ENCODE measurements around the gene ZNF41.
A peak's percentile ranks its signal among the peaks of the same experiment; 100 is the strongest.

Gene ZNF41

GRCh38 chrX:47489507-47490275, 6.7 kb upstream of the ZNF41 start:
- no peak overlapping the region for H3K4me3 ChIP-seq (ENCODE audit: low read depth, low read length)
- H3K36me3 ChIP-seq (ENCODE audit: insufficient read depth, low read length), result no peaks in the 10 kb centered on the region
- no peaks in the 10 kb centered on the region for H3K27me3 ChIP-seq (ENCODE audit: insufficient read depth, low read length)
- H3K4me1 ChIP-seq (ENCODE audit: control insufficient read depth, insufficient read depth, low read length, unreplicated experiment), result peaks cover 3% of the 10 kb centered on the region
- no peak overlapping the region for H3K27ac ChIP-seq (ENCODE audit: low read depth, low read length)
- H3K79me2 ChIP-seq (ENCODE audit: control insufficient read depth, insufficient read depth, low read length, unreplicated experiment), result peaks cover 12% of the 10 kb centered on the region
- H2AFZ ChIP-seq (ENCODE audit: low read length, unreplicated experiment), result no peak overlapping the region

GRCh38 chrX:47484885-47485284, 1.9 kb upstream of the ZNF41 start:
- Histone ChIP-seq H3K79me2 (ENCODE audit: control insufficient read depth, insufficient read depth, low read length, unreplicated experiment) (peaks cover 47% of the 10 kb centered on the region), H3K4me3 (ENCODE audit: low read depth, low read length) (peak overlapping the region; percentile 84), H3K27me3 (ENCODE audit: insufficient read depth, low read length) (no peaks in the 10 kb centered on the region), H3K36me3 (ENCODE audit: insufficient read depth, low read length) (no peaks in the 10 kb centered on the region), H3K4me1 (ENCODE audit: control insufficient read depth, insufficient read depth, low read length, unreplicated experiment) (peaks cover 3% of the 10 kb centered on the region), H3K27ac (ENCODE audit: low read depth, low read length) (no peak overlapping the region), H2AFZ (ENCODE audit: low read length, unreplicated experiment) (no peak overlapping the region)

GRCh38 chrX:47483306-47484268, 565 bp upstream of the ZNF41 start:
- peaks cover 48% of the 10 kb centered on the region for H3K79me2 ChIP-seq (ENCODE audit: control insufficient read depth, insufficient read depth, low read length, unreplicated experiment)
- peak overlapping the region; percentile 84 for H3K4me3 ChIP-seq (ENCODE audit: low read depth, low read length)
- peak overlapping the region; percentile 91 for H3K27ac ChIP-seq (ENCODE audit: low read depth, low read length)
- peak overlapping the region; percentile 38 for H2AFZ ChIP-seq (ENCODE audit: low read length, unreplicated experiment)
- H3K4me1 ChIP-seq (ENCODE audit: control insufficient read depth, insufficient read depth, low read length, unreplicated experiment), result peaks cover 3% of the 10 kb centered on the region
- no peaks in the 10 kb centered on the region for H3K36me3 ChIP-seq (ENCODE audit: insufficient read depth, low read length)
- H3K27me3 ChIP-seq (ENCODE audit: insufficient read depth, low read length), result no peaks in the 10 kb centered on the region

GRCh38 chrX:47482065-47482511, 934 bp downstream of the ZNF41 start:
- Histone ChIP-seq H3K4me1 (ENCODE audit: control insufficient read depth, insufficient read depth, low read length, unreplicated experiment) (peaks cover 3% of the 10 kb centered on the region), H3K4me3 (ENCODE audit: low read depth, low read length) (peak overlapping the region; percentile 84), H3K36me3 (ENCODE audit: insufficient read depth, low read length) (no peaks in the 10 kb centered on the region), H2AFZ (ENCODE audit: low read length, unreplicated experiment) (peak overlapping the region; percentile 38), H3K27me3 (ENCODE audit: insufficient read depth, low read length) (no peaks in the 10 kb centered on the region), H3K79me2 (ENCODE audit: control insufficient read depth, insufficient read depth, low read length, unreplicated experiment) (peaks cover 45% of the 10 kb centered on the region), H3K27ac (ENCODE audit: low read depth, low read length) (peak overlapping the region; percentile 91)

GRCh38 chrX:47481160-47481559, 1.9 kb downstream of the ZNF41 start:
- H3K27ac ChIP-seq (ENCODE audit: low read depth, low read length), result no peak overlapping the region
- peak overlapping the region; percentile 84; the same call in 1 of the 2 replicates for H3K4me3 ChIP-seq (ENCODE audit: low read depth, low read length)
- H3K36me3 ChIP-seq (ENCODE audit: insufficient read depth, low read length), result no peaks in the 10 kb centered on the region
- H2AFZ ChIP-seq (ENCODE audit: low read length, unreplicated experiment), result no peak overlapping the region
- no peaks in the 10 kb centered on the region for H3K27me3 ChIP-seq (ENCODE audit: insufficient read depth, low read length)
- H3K4me1 ChIP-seq (ENCODE audit: control insufficient read depth, insufficient read depth, low read length, unreplicated experiment), result peaks cover 3% of the 10 kb centered on the region
- peaks cover 47% of the 10 kb centered on the region for H3K79me2 ChIP-seq (ENCODE audit: control insufficient read depth, insufficient read depth, low read length, unreplicated experiment)

GRCh38 chrX:47480576-47480975, 2.4 kb downstream of the ZNF41 start:
- Histone ChIP-seq H3K4me3 (ENCODE audit: low read depth, low read length) (no peak overlapping the region), H3K27me3 (ENCODE audit: insufficient read depth, low read length) (no peaks in the 10 kb centered on the region), H3K79me2 (ENCODE audit: control insufficient read depth, insufficient read depth, low read length, unreplicated experiment) (peaks cover 46% of the 10 kb centered on the region), H3K4me1 (ENCODE audit: control insufficient read depth, insufficient read depth, low read length, unreplicated experiment) (peaks cover 3% of the 10 kb centered on the region), H3K27ac (ENCODE audit: low read depth, low read length) (no peak overlapping the region), H3K36me3 (ENCODE audit: insufficient read depth, low read length) (no peaks in the 10 kb centered on the region), H2AFZ (ENCODE audit: low read length, unreplicated experiment) (no peak overlapping the region)

- Histone ChIP-seq H3K4me3 (ENCODE audit: low read depth, low read length) (no peak overlapping the region), H3K79me2 (ENCODE audit: control insufficient read depth, insufficient read depth, low read length, unreplicated experiment) (peaks cover 16% of the 10 kb centered on the region), H3K4me1 (ENCODE audit: control insufficient read depth, insufficient read depth, low read length, unreplicated experiment) (no peaks in the 10 kb centered on the region), H3K27ac (ENCODE audit: low read depth, low read length) (no peak overlapping the region), H2AFZ (ENCODE audit: low read length, unreplicated experiment) (no peak overlapping the region), H3K27me3 (ENCODE audit: insufficient read depth, low read length) (no peaks in the 10 kb centered on the region), H3K36me3 (ENCODE audit: insufficient read depth, low read length) (no peaks in the 10 kb centered on the region)
Measured at GRCh38 chrX:47475476-47475875, 7.5 kb downstream of the ZNF41 start.

GRCh38 chrX:47467106-47467505, 15.9 kb downstream of the ZNF41 start:
- no peak overlapping the region for H3K27ac ChIP-seq (ENCODE audit: low read depth, low read length)
- peaks cover 9% of the 10 kb centered on the region for H3K79me2 ChIP-seq (ENCODE audit: control insufficient read depth, insufficient read depth, low read length, unreplicated experiment)
- no peaks in the 10 kb centered on the region for H3K36me3 ChIP-seq (ENCODE audit: insufficient read depth, low read length)
- H3K4me3 ChIP-seq (ENCODE audit: low read depth, low read length), result no peak overlapping the region
- H3K4me1 ChIP-seq (ENCODE audit: control insufficient read depth, insufficient read depth, low read length, unreplicated experiment), result no peaks in the 10 kb centered on the region
- H3K27me3 ChIP-seq (ENCODE audit: insufficient read depth, low read length), result no peaks in the 10 kb centered on the region
- H2AFZ ChIP-seq (ENCODE audit: low read length, unreplicated experiment), result no peak overlapping the region

- Histone ChIP-seq H3K36me3 (ENCODE audit: insufficient read depth, low read length) (peaks cover 10% of the 10 kb centered on the region; the same call in 1 of the 2 replicates), H3K79me2 (ENCODE audit: control insufficient read depth, insufficient read depth, low read length, unreplicated experiment) (no peaks in the 10 kb centered on the region), H3K4me1 (ENCODE audit: control insufficient read depth, insufficient read depth, low read length, unreplicated experiment) (no peaks in the 10 kb centered on the region), H3K27me3 (ENCODE audit: insufficient read depth, low read length) (no peaks in the 10 kb centered on the region), H2AFZ (ENCODE audit: low read length, unreplicated experiment) (no peak overlapping the region), H3K4me3 (ENCODE audit: low read depth, low read length) (no peak overlapping the region), H3K27ac (ENCODE audit: low read depth, low read length) (no peak overlapping the region)
Measured at GRCh38 chrX:47460561-47460960, 22.5 kb downstream of the ZNF41 start.

GRCh38 chrX:47458528-47458927, 24.5 kb downstream of the ZNF41 start:
- H3K79me2 ChIP-seq (ENCODE audit: control insufficient read depth, insufficient read depth, low read length, unreplicated experiment), result no peaks in the 10 kb centered on the region
- no peak overlapping the region for H3K27ac ChIP-seq (ENCODE audit: low read depth, low read length)
- peaks cover 14% of the 10 kb centered on the region for H3K36me3 ChIP-seq (ENCODE audit: insufficient read depth, low read length)
- H3K4me3 ChIP-seq (ENCODE audit: low read depth, low read length), result no peak overlapping the region
- H2AFZ ChIP-seq (ENCODE audit: low read length, unreplicated experiment), result no peak overlapping the region
- H3K27me3 ChIP-seq (ENCODE audit: insufficient read depth, low read length), result no peaks in the 10 kb centered on the region
- H3K4me1 ChIP-seq (ENCODE audit: control insufficient read depth, insufficient read depth, low read length, unreplicated experiment), result no peaks in the 10 kb centered on the region
